Middle frontal gyrus (tissue), 1 donor: Measurements from ENCODE around the gene BMPR1A.
"Not testable (repeated sequence)": the region's sequence is repeated elsewhere in the genome, so short reads cannot be mapped to it uniquely, and the experiment has no call there.

ENCODE experiments used
- DNase-seq: peaks from one replicate; pipeline ENCODE4 v3.0.0-alpha.2; 2015; ENCODE audit warnings: low spot score; ENCODE audit errors: extremely low spot score

Gene BMPR1A

GRCh38 chr10:86878983-86879713, 122.7 kb downstream of the BMPR1A start:
- no peak for DNase-seq

GRCh38 chr10:86880971-86881370, 124.6 kb downstream of the BMPR1A start:
- DNase-seq = no peak

DNA sequence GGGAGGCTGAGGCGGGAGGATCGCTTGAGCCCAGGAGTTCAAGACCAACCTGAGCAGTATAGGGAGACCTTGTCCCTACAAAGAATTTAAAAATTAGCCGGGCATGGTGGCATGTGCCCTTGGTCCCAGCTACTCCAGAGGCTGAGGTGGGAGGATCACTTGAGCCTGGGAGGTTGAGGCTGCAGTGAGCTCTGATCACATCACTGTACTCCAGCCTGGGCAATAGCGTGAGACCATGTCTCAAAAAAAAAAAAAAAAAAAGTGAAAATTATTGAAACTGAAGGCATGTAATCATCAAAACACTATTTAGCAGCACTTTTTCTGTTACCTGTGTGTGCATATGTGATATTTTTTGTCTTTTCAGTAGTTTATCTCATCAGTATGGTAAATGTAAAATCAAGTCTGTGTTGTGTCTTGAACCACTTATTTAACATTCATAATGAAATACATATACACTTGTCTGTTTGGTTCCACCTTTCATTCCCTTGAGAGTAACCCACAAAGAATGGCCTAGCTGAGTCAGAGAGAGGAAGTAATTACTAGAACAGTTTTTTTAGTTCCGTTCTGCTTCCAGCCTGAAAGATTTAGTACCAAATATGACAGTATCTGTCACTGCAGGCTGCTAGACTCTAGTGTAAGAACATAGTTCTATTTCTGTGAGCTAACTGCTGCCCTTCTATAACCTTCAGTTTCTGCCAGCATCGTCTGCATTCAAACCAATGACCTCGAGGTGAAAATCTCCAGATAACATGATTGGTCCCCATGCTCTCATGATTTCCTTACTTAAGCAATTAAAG, 132.4 kb downstream of the BMPR1A start:
- DNase-seq = no peak

DNA sequence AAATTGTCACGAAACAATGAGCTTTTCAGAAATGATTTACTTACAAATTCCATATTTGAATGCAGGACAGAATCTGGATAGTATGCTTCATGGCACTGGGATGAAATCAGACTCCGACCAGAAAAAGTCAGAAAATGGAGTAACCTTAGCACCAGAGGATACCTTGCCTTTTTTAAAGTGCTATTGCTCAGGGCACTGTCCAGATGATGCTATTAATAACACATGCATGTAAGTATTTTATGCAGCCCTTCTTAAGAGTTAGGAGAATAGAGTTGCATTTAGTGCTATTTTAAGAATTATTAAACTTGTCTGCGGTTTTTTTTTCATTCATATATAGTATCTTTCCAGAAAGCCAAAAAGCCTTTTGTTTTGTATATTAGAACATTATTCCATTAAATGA, 133.6 kb downstream of the BMPR1A start:
- DNase-seq = no peak

GRCh38 chr10:86898511-86898910, 142.1 kb downstream of the BMPR1A start:
- no peak for DNase-seq

DNA sequence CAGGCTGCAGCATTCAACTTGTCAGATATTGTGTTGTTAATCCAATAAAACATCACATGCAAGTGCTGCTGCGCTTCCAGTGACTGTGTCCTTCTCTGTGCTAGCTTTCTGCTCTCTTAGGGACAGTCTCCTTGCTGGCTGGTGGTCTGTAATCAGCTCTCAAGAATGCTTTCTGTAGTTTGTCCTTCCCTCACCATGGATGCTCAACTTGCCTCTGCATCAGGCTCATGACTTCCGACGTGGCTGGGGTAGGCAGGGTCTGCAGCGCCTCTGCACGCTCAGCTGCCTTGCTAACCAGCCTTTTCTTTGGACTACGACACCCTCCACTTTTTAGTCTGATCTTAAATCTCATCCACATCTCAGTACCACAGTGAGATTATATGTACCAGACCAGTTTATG, 142.7 kb downstream of the BMPR1A start:
- DNase-seq = no peak

- peak; percentile 40 for DNase-seq
Measured at GRCh38 chr10:86899670-86900276, 143.4 kb downstream of the BMPR1A start.

GRCh38 chr10:86900955-86901354, 144.5 kb downstream of the BMPR1A start:
- DNase-seq = no peak

- no peak for DNase-seq
Measured at GRCh38 chr10:86904600-86904999, 148.2 kb downstream of the BMPR1A start.

GRCh38 chr10:86905429-86905828, 149.0 kb downstream of the BMPR1A start:
- no peak for DNase-seq

- no peak for DNase-seq
Measured at GRCh38 chr10:86914734-86915133, 158.3 kb downstream of the BMPR1A start.

GRCh38 chr10:86918022-86918471, 161.6 kb downstream of the BMPR1A start:
- DNase-seq = no peak

- no peak for DNase-seq
Measured at GRCh38 chr10:86922553-86922961, 166.1 kb downstream of the BMPR1A start.

- DNase-seq = peak; percentile 9
Measured at GRCh38 chr10:86929468-86930380, 173.3 kb downstream of the BMPR1A start.

GRCh38 chr10:86931872-86932271, 175.5 kb downstream of the BMPR1A start:
- DNase-seq = no peak

DNA sequence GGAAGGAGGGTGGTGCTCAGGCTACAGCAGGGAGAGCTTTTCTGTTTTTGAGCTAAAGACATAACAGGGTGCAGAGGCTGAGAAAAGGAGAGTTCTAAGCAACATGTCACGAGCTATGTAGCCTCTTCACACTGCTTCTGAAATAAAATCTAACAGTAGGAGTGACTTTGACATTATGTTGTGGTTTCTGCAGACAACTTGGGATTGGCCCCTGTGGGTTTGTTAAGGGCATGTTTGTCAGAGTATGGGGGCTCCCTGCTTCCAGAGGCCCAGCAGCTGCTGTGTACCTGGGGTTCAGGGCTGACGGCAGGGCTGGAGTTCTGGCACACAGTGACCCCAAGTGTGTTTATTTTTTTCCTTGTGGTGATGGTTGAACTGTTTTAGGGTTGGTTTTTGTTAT, 176.3 kb downstream of the BMPR1A start:
- DNase-seq = no peak

GRCh38 chr10:86934162-86934711, 177.8 kb downstream of the BMPR1A start:
- DNase-seq = not testable (repeated sequence)

- DNase-seq = no peak
Measured at GRCh38 chr10:86936661-86937501, 180.5 kb downstream of the BMPR1A start.

DNA sequence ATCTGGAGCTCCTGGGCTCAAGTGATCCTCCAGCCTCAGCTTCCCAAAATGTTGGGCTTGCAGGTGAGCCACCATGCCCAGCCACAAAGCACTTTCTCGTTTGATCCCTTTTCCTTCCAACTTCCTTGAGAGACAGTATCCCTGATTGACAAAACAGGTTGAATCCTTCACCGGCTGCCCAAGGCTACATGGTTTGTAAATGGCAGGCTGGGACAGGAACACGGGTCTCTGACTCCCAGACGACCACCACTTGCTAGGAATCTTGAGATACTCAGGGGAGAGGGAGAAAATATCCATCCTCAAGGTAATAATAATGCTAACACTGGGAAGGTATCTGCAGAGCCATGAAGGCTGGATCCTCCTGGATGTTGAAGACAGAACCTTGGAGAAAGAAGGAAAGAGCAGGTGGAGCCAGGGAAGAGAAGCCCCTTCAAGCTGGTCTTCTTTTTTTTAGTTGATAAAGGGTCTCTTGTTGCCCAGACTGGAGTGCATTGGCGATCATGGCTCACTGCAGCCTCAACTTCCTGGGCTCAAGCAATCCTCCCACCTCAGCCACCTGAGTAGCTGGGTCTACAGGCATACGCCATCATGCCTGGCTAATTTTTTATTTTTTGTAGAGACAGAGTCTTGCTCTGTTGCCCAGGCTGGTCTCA, 181.2 kb downstream of the BMPR1A start:
- no peak for DNase-seq
